GM20000 (cell line): ENCODE data around the gene MRPL21.

ENCODE experiments used
- DNase-seq: peaks from one replicate; pipeline ENCODE4 v3.0.0; 2012; ENCODE audit warnings: low spot score
- TF ChIP-seq, protein P1 (sequence below): IDR thresholded peaks from 2 replicates; pipeline ENCODE4 v1.5.1; 2012; ENCODE audit warnings: mild to moderate bottlenecking, control low read depth; ENCODE audit errors: extremely low read depth, missing control alignments

Gene MRPL21

DNA sequence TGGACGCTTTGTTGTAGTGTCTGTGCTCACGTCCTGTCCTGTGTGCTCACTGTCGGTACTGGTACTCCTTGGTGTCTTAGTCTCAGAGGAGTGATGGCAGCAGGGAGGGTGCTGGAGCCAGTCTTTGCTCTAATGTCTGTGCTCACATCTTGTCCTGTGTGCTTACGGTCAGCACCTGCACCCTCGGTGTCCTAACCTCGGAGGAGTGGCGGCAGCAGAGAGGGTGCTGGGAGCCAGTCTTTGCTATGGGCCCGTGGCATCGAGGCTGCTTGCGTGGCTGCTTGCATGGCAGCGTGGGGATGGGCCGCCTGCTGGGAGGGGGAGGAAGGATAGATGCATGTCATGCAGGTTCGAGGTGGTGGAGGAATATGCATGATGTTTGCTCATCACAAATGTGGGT lies 12.8 kb upstream of the MRPL21 start:
- TF ChIP-seq, protein P1, sequence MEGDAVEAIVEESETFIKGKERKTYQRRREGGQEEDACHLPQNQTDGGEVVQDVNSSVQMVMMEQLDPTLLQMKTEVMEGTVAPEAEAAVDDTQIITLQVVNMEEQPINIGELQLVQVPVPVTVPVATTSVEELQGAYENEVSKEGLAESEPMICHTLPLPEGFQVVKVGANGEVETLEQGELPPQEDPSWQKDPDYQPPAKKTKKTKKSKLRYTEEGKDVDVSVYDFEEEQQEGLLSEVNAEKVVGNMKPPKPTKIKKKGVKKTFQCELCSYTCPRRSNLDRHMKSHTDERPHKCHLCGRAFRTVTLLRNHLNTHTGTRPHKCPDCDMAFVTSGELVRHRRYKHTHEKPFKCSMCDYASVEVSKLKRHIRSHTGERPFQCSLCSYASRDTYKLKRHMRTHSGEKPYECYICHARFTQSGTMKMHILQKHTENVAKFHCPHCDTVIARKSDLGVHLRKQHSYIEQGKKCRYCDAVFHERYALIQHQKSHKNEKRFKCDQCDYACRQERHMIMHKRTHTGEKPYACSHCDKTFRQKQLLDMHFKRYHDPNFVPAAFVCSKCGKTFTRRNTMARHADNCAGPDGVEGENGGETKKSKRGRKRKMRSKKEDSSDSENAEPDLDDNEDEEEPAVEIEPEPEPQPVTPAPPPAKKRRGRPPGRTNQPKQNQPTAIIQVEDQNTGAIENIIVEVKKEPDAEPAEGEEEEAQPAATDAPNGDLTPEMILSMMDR: no peak
- no peak for DNase-seq

DNA sequence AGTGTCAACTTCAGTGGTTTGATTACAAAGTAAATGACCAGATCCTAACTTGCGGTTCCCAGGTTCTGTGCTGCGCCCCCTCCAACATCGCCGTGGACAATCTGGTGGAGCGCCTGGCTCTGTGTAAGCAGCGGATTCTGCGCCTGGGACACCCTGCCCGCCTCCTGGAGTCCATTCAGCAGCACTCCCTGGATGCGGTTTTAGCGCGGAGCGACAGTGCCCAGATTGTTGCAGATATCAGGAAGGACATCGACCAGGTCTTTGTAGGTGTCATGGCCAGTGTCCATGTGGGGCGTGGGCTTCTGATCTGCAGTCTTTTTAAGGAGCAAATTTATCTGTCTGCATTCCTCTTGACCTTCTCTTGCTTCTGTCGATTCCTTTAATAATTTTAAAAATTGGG lies 11.1 kb upstream of the MRPL21 start:
- DNase-seq: no peak
- TF ChIP-seq, protein P1: no peak

DNA sequence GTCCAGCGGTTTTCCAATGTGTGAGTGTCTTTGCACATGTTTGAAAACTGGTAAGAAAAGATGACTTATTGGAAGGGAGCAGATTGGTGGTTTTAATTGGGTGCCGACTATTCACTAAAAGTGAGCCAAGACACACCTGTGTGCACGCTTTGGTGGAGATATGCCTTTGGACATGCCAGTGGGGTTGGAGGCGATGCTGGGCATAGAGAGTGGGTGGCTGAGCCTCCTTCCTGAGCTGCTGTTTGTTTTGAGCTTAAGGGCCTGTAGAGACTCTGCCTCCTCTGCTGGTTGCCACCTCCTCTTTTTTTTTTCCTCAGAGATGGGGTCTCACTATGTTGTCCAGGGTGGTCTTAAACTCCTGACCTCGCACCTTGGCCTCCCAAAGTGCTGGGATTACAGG lies 9.6 kb upstream of the MRPL21 start:
- TF ChIP-seq, protein P1: no peak
- no peak for DNase-seq

DNA sequence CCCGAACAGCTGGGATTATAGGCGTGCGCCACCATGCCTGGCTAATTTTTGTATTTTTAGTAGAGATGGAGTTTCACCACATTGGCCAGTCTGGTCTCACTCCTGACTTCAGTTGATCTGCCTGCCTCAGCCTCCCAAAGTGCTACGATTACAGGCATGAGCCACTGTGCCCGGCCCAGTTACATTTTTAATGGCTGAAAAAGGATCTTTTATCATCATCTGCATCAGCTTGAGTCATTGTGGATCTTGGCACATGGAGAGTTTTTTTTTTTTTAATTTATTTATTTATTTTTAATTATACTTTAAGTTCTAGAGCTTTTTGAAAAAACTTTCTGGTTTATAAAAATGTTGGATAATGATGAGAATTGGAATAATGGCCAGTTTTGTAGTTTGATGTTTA lies 8.6 kb upstream of the MRPL21 start:
- DNase-seq: no peak
- TF ChIP-seq, protein P1: no peak

DNA sequence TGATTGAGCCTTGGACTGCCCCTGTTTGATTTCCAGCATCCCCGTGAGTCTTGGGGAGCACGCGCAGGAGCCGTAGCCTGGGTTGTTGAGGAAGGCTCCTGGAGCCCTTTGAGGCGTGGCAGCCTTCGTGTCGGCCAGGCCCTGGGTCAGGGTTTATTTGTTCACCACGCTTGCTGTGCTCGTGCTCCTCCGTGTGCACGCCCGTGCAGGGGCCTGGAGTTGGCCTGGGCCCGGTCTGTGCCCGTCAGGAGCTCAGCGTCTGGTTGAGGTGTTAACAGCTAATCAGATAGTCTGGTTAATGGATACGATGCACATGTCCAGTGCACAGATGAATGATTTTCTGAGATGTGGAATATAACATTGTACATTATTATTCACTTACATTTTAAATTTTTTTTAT lies 8.1 kb upstream of the MRPL21 start:
- TF ChIP-seq, protein P1: no peak
- DNase-seq: no peak

DNA sequence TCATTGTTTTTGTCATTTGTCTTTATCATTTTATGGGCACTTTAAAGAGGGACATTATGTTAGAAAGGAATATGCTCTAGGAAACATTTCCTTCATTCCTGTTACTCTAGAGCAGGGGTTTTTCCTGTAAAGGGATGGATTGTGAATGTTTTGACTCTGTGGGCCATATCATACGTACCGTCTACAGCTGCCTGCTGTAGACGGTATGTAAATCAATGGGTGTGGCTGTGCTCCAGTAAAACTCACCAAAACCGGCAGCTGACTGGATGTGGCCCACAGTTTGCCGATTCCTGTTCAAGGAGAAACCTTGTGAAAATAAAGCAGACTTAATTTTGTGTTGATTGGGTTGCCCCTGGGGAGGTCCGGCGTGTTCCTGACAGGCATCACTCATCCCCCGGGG lies 7.3 kb upstream of the MRPL21 start:
- TF ChIP-seq, protein P1: no peak
- DNase-seq: no peak

DNA sequence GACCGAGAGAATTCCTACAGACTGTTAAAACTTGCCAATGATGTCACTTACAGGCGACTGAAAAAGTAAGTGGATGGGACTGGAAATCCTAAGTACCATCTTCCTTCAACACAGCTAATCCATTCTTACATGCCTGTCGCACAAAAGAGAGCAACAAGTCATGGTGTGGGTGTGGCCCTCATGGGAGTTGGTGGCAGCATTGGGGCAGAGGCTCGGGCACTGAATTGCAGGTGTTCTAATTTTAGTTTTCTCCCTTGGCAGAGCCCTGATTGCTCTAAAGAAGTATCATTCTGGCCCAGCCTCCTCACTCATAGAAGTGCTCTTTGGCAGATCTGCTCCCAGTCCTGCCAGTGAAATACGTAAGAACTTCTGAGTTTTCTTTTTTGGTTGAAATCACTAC lies 4.6 kb upstream of the MRPL21 start:
- TF ChIP-seq, protein P1: no peak

More for the DNA sequence above, 4.6 kb upstream of the MRPL21 start:
- no peak for DNase-seq
